Pancreas (tissue), 10 donors: Measurements from ENCODE around the gene SYNGAP1. TPM values are rescaled to one million over a fixed set of nuclear protein-coding genes. Genes with fewer than 3 reads are reported as not detected.
"Not testable (repeated sequence)": the region's sequence is repeated elsewhere in the genome, so short reads cannot be mapped to it uniquely, and the experiment has no call there.

Experiments used
- ATAC-seq, 4 donors: fragments of 200-7000 bp; cut with Tn5 transposase; one replicate each; pipeline versions ENCODE4 v1.8.0 to v1.9.1; 2020; ENCODE audit warnings: mild to moderate bottlenecking in 4 of 4, moderate library complexity in 4 of 4
- DNase-seq, 6 donors: peaks; one replicate each; pipeline ENCODE4 v3.0.0-alpha.2; 2020
- FAIRE-seq: peaks from 2 replicates; lab custom pipeline; 2012; peaks lifted over from hg19 to GRCh38; lab: Jason Lieb, UNC
- H3K27ac ChIP-seq, 4 donors: fragments of 200-600 bp; sonication (generic); 1 replicate in 3 of 4; 2 replicates in 1 of 4; pipeline versions ENCODE4 v1.5.0 to v1.8.0; 2020
- H3K27me3 ChIP-seq, 4 donors: fragments of 200-600 bp; one replicate each; pipeline ENCODE4 v1.8.0; 2021
- H3K36me3 ChIP-seq, 3 donors: fragments of 200-600 bp; sonication (generic) in 1 of 3; one replicate each; pipeline versions ENCODE4 v1.5.0 to v1.8.0; 2020 to 2021
- H3K4me1 ChIP-seq, 3 donors: fragments of 200-600 bp; one replicate each; pipeline ENCODE4 v1.8.0; 2021
- H3K4me3 ChIP-seq, 4 donors: fragments of 200-600 bp; sonication (generic) in 2 of 4; one replicate each; pipeline versions ENCODE4 v1.5.0 to v1.8.0; 2020 to 2021
- H3K9me3 ChIP-seq, 4 donors: fragments of 200-600 bp; one replicate each; pipeline ENCODE4 v1.8.0; 2021
- WGBS, 2 donors: extraction: QIAGEN DNeasy Blood & Tissue Kit; methylation state at CpG; one replicate each; pipeline ENCODE4 v1.1.7; 2013; 5-methylcytosine and 5-hydroxymethylcytosine counted together
- intact Hi-C, 3 donors: fragments of 100-400 bp; cut with DNase I; formaldehyde crosslinking; loops; one replicate each; pipeline versions ENCODE4 v1.11.1 to v1.14.2; 2022
- polyA plus RNA-seq, 2 donors: library from polyadenylated mRNA; stranded (reverse); fragments of 200-250 nt; gene quantifications; one replicate each; pipeline ENCODE4 v1.2.3, GENCODE V29; 2013
- total RNA-seq, 6 donors: library from RNA; stranded (reverse); fragmentation: NEBNext Ultra II Directional in 4 of 6; extraction: Animal tissue kit (Norgen Biotek cat#: 25700) in 4 of 6; gene quantifications; one replicate each; pipeline versions ENCODE4 v1.2.1 to v1.2.4, GENCODE V29; 2021 to 2023
- TF ChIP-seq, protein P1 (sequence below), 4 donors: fragments of 200-600 bp; sonication (generic) in 3 of 4; IDR thresholded peaks; one replicate each; pipeline versions ENCODE4 v1.5.0 to v1.8.0; 2021; ENCODE audit warnings: antibody characterized with exemption in 4 of 4
- donor health status: healthy with polysubstance abuse.
- donor health status: DM: no; HTN: no; CAD: no; lungs with moderate emphysema.
- donor health status: DM: no; HTN: no; CAD: no.
- donor health status: control.
- donor health status: control.
- donor health status: Bipolar disorder and iron deficiency.
- donor health status: DM: yes; HTN: yes; CAD: no.
- donor health status: DM: no; HTN: no; CAD: no.
- donor health status: DM: no; HTN: no; CAD: no.
- donor health status: DM: yes; HTN: yes; CAD: no.

SYNGAP1 gene
- total and polyA plus RNA-seq, 8 donors, result 4.6 to 16.4 (median 5.8) TPM

GRCh38 chr6:33375143-33375671, 44.7 kb upstream of the SYNGAP1 start:
- Histone ChIP-seq H3K27ac (peak overlapping the region in 2 of 4 donors; percentile 9 to 16), H3K4me3 (no peak overlapping the region)
- intact Hi-C loops, result no loop called here

GRCh38 chr6:33377171-33377570, 42.7 kb upstream of the SYNGAP1 start:
- WGBS, 2 donors, result 74 to 82% methylated on average over 4 of the region's 4 CpGs
- no peaks in the 10 kb centered on the region for H3K36me3 ChIP-seq
- H3K4me3 ChIP-seq, result no peak overlapping the region
- TF ChIP-seq, protein P1, sequence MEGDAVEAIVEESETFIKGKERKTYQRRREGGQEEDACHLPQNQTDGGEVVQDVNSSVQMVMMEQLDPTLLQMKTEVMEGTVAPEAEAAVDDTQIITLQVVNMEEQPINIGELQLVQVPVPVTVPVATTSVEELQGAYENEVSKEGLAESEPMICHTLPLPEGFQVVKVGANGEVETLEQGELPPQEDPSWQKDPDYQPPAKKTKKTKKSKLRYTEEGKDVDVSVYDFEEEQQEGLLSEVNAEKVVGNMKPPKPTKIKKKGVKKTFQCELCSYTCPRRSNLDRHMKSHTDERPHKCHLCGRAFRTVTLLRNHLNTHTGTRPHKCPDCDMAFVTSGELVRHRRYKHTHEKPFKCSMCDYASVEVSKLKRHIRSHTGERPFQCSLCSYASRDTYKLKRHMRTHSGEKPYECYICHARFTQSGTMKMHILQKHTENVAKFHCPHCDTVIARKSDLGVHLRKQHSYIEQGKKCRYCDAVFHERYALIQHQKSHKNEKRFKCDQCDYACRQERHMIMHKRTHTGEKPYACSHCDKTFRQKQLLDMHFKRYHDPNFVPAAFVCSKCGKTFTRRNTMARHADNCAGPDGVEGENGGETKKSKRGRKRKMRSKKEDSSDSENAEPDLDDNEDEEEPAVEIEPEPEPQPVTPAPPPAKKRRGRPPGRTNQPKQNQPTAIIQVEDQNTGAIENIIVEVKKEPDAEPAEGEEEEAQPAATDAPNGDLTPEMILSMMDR (IDR thresholded peaks at IDR 0.05), result no peak
- H3K4me1 ChIP-seq, result peaks cover 0 to 7% (median 0%) of the 10 kb centered on the region in 3 donors
- ATAC-seq (no peak), DNase-seq (no peak), FAIRE-seq (no peak)
- H3K27me3 ChIP-seq, result no peaks in the 10 kb centered on the region
- intact Hi-C loops, result no loop called here
- no peak overlapping the region for H3K27ac ChIP-seq
- no peaks in the 10 kb centered on the region for H3K9me3 ChIP-seq

More at GRCh38 chr6:33375143-33375671, 44.7 kb upstream of the SYNGAP1 start:
- H3K36me3 ChIP-seq, result no peaks in the 10 kb centered on the region
- FAIRE-seq (no peak), DNase-seq (peak in 4 of 6 donors; percentile 57 to 77 (median 62)), ATAC-seq (peak; percentile 77 to 96 (median 92))
- H3K4me1 ChIP-seq, result peaks cover 0 to 7% (median 0%) of the 10 kb centered on the region in 3 donors
- TF ChIP-seq, protein P1 (IDR thresholded peaks at IDR 0.05), result no peak
- no peaks in the 10 kb centered on the region for H3K27me3 ChIP-seq
- H3K9me3 ChIP-seq, result no peaks in the 10 kb centered on the region
- 14 to 17% methylated on average over 9 of the region's 9 CpGs for WGBS, 2 donors

GRCh38 chr6:33379184-33379583, 40.7 kb upstream of the SYNGAP1 start:
- ATAC-seq, FAIRE-seq, H3K27ac ChIP-seq, H3K36me3 ChIP-seq, H3K9me3 ChIP-seq, DNase-seq, H3K4me3 ChIP-seq, H3K4me1 ChIP-seq, intact Hi-C loops, H3K27me3 ChIP-seq: not testable (repeated sequence)
- WGBS, 2 donors, result 85 to 89% methylated on average over 10 of the region's 10 CpGs

DNA sequence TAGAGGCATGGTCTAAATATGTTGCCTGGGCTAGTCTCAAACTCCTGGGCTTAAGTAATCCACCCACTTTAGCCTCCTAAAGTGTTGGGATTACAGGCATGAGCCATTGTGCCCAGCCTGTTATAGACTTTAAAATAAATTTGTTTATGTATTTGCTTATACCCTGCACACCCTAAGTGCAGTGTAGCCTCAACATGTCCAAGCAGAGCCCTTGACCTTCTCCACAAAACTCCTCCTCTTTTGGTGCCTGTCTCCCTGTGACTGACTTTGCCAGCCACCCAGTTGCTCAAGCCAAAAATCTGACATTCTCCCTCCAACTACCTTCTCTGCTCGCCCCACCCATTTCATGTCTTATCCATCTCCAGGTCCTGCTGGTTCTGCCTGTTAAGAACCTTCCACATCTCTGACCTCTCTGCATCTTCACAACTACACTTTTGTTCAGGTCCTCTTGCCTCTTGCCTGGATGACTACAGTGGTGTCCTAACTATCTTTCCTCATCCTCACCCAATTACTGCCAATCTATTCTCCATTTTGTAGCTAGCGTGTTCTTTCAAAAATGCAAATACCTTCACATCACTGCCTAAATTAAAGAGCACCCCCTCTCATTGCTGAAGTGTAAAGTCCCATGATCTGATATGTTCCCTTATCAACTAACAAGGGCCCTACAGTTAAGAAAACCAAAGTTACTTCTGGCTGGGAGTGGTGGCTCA, 39.4 kb upstream of the SYNGAP1 start:
- Histone ChIP-seq H3K9me3 (no peaks in the 10 kb centered on the region), H3K4me3 (no peak overlapping the region), H3K4me1 (no peaks in the 10 kb centered on the region), H3K27me3 (no peaks in the 10 kb centered on the region), H3K27ac (no peak overlapping the region), H3K36me3 (no peaks in the 10 kb centered on the region)
- TF ChIP-seq, protein P1 (IDR thresholded peaks at IDR 0.05), result no peak
- FAIRE-seq (no peak), DNase-seq (no peak), ATAC-seq (no peak)
- 69 to 82% methylated on average over 2 of the region's 2 CpGs for WGBS, 2 donors
- intact Hi-C loops, result no loop called here

DNA sequence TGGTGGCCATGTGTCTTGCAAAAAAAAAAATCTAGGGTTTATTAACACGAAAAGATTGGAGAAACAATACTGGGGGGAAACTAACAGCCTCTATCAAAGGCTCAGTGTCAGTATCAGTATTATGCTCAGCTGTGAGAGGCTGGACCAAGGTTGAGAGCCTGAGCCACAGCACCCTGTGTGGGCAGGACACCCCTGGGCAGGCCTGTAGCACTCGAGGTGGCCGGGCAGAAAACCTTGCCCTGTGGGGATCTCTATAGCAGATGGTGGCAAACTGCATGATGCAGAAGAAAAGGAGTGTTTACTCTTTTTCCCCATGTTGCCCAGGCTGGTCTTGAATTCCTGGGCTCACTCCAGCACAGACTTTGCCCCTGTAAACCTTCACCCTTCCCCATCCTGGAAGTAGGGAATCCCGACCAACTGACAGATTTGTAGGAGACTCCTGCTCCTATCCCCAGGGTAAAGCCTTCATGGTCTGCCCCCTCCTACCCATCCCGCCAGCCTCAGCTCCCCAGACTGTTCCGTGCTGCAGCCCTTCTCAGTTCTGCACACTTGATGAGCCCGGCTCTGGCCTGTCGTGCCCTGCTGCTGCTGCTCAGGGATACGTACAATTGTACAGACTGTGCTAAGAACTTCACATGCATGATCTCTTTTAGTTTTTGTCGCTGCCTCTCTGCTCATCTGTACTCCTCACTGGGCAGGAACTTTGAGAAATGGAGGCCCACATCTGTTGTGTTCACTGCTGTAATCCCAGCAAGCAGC, 36.3 kb upstream of the SYNGAP1 start:
- DNase-seq (no peak), ATAC-seq (no peak), FAIRE-seq (no peak)
- H3K4me1 ChIP-seq, result no peaks in the 10 kb centered on the region
- H3K4me3 ChIP-seq, result no peak overlapping the region
- TF ChIP-seq, protein P1 (IDR thresholded peaks at IDR 0.05), result no peak
- H3K9me3 ChIP-seq, result no peaks in the 10 kb centered on the region
- H3K36me3 ChIP-seq, result no peaks in the 10 kb centered on the region
- intact Hi-C loops, result no loop called here
- WGBS, 2 donors, result 62 to 69% methylated on average over 10 of the region's 10 CpGs
- no peak overlapping the region for H3K27ac ChIP-seq
- no peaks in the 10 kb centered on the region for H3K27me3 ChIP-seq
